GM21529 (cell line): Measurements from ENCODE around the gene TTC39B.
A peak's percentile ranks its signal among the peaks of the same experiment; 100 is the strongest.

Experiments used
- ATAC-seq: cut with Tn5 transposase; IDR thresholded peaks from one replicate; pipeline ENCODE4 v1.9.1; 2021; ENCODE audit not compliant: unreplicated experiment

TTC39B gene

DNA sequence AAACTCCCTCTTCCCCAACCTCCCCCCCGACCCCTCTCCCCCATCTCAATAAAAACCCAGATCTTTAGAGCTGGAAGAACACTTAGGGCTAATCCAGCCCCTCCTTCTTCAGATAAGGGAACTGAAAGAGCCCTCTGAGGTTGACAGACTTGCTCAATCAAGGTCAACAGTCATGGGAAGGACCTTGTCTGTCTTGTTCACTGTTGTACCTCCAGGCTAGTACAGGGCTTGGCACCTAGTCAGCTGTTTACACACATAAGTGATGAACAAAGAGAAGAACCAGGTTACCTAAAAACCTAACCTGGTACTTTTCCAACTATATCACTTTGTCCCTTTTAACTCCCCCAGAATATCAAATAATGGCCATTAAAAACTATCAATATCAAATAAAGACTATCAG is 2.4 kb downstream of the TTC39B start:
- ATAC-seq: peak; percentile 16

DNA sequence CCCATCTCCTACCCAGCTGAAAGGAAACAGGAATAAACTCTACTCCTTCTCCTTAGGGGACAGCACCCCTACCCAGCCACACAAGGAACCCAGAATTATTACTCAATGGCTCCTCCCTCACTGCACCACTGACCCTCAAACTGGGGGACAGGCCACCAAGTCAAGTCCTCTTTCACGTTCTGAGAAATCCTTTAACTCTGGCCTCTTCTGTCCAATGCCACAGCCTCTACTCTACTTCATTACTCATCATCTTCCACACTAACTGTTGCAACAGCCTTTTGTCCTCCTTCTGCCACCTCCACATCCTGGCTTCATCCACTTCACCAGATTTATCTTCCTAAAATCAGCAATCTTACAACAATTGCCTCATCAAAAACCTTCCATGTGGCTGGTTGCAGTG is 6.8 kb downstream of the TTC39B start:
- no peak for ATAC-seq

DNA sequence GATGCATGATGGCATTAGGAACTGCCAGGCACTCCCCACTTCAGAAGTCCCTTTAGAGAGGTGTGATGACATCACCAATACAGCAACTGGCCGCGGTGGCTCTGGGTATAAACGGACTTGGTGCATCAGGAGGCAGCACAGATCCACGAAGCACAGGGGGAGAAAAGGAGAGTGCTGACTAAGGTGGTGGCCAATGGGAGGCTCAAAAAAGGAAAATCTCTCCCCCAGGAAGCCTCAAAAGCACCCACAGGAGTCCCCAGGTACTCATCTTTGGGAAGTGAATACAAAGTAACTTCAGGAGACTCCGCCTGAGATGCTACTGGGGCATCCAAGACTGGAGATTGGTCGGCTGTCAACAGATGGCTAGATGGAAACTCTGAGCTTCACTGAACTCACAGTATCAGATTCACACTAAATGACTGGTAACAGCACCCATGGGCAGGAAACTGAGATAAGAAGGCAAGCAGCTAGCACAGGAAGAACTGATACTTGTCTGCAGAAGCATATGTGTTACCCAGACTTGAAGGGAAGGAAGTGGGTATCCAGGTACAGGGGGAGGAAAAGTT is 7.6 kb downstream of the TTC39B start:
- ATAC-seq: peak; percentile 78

DNA sequence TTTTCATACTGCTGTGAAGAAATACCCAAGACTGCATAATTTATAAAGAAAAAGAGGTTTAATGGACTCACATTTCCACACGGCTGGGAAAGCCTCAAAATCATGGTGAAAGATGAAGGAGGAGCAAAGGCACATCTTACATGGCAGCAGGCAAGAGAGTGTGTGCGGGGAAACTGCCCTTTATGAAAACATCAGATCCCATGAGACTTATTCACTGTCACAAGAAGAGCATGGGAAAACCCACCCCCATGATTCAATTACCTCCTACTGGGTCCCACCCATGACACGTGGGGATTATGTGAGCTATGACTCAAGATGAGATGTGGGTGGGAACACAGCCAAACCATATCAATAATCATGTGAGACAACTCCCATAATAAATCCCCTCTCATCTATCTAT is 8.7 kb downstream of the TTC39B start:
- no peak for ATAC-seq

DNA sequence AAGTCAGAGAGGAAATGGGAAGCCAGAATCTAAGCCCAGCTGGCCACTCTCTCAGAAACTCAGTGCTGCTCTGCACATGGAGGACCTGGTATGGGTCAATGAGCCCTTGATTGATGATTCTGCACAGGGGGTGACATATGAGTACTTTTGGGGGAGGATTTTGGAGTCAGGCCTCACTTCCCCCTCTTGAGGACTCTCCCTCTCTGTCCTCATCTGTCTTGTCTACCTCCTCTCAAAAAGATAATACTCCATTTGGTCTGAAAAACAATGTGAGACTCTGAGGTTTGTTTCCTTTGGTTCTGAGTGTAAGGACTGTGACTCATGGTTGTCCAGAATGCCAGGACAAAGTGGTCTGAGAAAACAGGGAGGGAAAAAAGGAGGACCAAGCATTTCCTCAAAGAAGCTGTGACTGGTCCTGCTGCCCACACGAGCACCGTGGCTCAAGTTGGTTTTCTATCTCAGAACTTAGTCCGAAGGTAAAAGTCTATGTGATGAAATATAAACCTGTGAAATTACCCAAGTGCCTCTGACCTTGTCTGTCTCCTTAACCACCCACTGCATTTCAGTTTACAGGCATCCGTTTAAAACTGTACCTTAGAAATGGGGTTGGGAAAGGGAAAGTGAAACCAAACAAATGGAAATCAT is 11.1 kb downstream of the TTC39B start:
- peak; percentile 36 for ATAC-seq

DNA sequence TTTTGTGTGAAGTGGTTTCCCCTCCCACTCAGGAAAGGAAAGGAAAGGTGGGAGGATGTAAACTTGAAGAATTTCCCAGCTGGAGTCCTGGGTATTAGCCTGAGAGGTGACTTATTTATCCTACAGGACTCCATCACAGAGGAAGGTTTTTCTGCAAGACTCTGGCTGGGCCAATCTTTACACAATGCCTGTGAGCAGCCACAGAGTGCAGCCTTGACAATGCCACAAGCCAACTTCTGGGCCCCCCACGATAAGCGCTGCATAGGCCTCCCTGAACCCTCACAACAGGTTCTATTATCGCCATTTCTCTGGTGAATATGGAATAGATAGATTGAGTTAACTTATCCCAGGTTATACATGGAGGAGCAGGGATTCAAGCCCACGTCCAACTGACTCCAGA is 12.4 kb downstream of the TTC39B start:
- ATAC-seq: no peak

DNA sequence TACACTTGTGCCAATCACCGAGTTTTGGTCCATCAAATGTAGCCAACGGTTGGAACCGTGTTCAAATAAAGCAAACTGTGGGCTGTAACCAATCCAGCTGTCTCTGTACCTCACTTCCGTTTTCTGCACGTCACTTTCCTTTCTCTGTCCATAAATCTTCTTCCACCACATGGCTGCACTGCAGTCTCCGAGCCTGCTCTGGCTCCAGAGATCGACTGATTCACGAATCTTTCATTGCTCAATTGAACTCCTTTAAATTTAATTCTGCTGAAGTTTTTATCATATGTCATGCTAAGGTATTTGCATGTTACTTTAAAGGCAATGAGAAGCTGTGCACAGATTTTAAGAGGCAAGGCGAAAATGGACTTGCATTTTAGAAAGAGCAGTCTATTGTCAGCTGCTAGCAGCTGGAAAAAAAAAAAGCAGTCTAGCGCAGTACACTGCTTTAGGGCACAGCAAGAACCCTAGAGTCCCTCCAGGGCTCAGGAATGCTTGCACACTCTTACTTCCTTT is 13.2 kb downstream of the TTC39B start:
- ATAC-seq: no peak

DNA sequence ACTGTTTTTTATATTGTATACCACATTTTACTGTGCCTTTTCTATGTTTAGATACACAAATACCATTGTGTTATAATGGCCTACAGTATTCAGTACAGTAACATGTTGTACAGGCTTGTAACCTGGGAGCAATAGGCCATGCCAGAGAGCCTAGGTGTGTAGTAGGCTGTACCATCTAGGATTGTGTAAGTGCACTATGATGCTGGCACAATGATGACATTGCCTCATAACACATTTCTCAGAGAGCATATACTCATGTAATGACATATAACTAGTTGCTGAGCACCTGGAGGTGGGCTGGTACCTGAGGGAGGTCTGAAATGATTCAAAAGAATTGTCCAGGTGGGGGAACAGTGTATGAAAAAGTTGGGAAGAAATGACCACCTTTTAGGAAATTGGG is 13.9 kb downstream of the TTC39B start:
- no peak for ATAC-seq

DNA sequence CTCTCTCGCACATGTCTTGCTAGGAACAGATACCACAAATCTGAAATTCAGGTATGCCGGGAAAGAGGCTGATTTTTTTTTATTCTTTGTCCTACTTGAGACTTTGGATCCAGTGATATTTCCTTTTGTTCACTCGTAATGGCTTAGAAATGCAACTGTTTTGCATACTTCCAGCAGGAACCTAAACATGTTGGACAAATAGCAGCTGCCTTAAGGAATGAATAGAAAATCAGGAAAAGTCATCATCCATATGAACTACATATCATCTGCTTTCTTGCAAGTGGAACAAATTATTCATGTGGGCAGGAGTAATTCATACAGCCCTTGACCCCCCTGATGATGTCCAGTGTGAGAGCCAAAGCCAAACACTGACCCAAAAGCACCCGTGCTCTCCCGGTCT is 17.4 kb downstream of the TTC39B start:
- ATAC-seq: no peak

DNA sequence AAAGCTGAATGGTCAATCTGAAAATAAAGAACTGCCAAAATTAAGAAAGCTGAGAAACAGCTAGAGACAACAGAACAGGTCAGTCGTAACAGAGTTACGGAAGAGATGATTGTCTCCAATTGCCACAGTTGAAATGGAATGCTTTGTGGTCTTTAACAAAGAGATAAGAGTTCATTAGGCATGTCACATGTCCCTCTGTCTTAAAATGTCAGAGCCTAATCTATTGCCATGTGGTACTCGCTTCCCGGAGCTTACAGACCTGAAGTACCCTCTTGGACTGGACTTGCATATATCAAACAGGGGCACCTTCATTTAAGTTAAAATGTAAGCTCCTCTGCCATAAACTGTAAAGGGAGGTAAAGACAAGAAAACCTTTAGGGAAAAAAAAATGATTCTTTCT is 19.7 kb downstream of the TTC39B start:
- ATAC-seq: no peak

DNA sequence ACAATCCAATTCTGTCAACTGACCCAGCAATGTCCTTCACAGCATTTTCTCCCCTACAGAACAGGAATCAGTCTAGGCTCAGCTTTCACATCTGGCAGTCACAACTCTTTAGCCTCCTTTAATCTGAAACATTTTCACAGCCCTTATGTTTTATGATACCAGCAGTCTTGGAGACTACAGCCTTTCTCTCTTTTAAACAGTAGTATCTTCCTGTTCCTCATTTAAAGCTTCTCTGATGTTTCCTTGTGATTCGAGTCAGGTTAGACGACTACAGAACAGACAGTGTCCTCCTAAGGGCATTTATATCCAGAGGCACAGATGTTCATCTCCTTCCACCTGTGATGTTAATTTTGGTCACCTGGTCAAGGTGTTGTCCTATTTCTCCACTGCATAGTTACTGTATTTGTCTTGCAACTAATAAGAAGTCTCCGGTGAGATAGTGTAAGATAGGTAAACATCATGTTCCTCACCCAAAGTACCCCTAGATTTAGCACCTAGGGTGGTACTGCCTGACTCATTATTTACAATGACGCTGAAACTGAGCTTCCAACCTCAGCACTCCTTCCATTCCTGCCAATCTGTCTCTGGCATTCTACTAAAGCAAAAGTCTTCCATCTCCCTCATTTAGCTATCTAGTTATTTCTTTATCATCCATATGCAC is 20.7 kb downstream of the TTC39B start:
- ATAC-seq: no peak

DNA sequence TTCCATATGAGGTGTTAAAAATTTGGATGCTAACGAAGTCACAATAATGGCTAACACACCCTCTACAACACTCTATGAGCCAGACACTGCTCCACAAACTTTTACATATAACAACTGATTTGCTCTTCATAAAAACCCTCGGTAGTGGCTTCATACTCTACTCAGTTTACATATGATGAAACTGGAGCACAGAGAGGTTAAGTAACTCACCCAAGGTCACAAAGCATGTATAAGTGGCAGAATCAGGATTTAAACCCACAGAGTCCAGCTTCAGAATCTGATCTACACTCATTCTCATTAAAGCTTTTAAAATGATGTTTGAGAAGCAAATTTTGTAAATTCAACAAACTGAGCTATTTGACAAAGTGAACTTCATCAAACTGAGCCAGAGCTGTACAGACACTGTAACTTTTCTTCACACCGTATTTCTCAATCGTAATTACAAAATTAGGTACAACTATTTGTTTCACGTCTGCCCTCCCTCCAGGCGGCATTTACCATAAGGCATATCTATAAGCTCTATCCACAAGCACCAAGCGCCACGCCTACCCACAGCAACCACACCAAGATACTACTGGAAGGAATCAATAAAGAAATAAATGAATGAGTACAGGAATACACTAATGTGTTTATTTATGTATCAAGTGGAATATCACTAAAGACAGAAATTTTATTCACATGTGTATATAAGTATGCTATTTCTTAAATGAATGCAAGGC is 24.3 kb downstream of the TTC39B start:
- no peak for ATAC-seq

DNA sequence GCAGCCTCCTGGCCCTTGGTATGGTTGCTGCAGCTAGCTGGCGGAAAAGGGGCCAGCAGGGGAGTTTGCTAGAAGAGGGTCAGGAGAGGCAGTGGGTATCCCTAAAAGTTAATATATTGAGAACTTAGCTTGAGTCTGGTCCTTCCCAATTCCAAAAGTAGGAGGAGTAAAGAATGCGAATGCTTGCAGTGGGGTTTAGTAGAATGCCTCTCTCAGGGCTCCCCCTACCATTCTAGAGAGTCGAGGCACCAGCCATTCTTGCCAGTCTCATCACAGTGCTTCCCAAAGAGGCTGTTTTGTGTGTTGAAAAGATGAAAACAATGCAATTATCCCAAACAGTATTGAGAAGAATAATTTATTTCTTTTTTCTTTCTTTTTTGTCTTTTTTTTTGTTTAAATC is 26.4 kb downstream of the TTC39B start:
- ATAC-seq: no peak

DNA sequence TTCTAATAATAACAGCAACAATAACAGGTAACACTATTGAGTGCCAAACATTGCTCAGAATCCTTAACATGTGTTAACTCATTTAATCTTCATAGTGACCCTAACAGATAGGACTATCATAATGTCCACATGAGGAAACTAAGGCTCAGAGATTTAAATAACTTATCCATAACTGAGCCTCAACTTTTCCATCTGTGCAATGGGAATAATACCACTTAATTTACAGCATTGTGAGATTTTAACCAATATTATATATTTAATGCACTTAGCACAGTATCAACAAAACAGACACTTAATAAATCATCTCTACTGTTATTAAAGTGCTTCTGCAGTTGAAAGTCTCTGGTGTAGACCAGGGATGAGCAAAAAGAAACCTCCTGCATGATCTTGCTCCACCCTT is 28.2 kb downstream of the TTC39B start:
- ATAC-seq: no peak

DNA sequence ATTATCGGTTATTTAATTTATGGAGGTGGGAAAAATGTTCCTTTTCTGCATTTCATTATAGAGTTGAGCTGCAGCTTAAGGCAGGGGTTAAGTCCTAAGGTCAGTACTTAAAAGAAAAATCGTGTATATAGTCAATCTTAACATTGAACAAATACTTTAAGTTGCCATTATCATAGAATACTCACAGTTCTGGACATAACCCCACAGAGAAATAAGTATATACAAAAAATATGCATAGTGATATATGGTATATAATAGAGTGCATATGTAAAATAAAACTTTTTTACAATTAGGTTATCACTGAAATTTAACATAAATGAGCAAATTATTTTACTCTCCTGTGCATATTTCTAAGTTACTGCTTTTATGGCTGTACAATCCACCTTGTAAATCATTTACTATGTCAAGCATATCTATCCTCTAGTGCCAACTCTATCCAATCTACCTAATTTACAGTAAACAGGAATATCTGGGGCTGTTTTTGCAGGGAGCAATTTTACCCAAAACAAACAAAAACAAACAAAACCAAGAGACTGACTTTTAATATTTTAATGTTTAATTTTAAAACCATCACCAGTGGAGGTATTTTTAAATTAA is 28.8 kb downstream of the TTC39B start:
- no peak for ATAC-seq

DNA sequence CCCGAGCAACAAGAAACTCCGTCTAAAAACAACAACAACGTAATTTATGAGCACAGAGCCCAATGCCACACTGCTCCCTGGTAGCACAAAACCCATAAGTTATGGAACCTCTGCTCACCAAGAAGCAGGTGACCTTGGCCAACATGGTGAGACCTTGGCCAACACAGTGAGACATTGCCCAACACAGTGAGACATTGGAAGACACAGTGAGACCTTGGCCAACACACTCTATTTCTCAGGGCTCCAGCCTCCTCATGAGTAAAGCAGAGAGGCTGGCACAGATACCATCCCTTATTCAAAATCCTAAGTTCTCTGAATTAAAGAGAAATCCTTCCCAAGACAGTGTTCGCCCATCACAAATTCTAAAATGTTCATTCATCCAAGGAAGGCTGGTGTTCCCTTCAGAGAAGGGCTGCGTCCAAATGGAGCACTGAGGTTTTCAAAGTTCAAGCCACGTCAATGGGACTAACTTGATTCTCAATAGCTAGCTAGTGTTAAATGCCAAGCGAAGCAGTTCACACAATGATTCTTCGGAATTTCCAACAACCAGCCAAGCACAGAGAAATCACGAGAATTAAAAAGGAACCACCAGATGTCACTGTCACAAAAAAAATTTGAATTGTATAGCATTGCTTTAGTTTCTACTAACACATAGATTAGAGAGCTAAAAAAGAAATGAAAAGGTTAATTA is 29.5 kb downstream of the TTC39B start:
- no peak for ATAC-seq

DNA sequence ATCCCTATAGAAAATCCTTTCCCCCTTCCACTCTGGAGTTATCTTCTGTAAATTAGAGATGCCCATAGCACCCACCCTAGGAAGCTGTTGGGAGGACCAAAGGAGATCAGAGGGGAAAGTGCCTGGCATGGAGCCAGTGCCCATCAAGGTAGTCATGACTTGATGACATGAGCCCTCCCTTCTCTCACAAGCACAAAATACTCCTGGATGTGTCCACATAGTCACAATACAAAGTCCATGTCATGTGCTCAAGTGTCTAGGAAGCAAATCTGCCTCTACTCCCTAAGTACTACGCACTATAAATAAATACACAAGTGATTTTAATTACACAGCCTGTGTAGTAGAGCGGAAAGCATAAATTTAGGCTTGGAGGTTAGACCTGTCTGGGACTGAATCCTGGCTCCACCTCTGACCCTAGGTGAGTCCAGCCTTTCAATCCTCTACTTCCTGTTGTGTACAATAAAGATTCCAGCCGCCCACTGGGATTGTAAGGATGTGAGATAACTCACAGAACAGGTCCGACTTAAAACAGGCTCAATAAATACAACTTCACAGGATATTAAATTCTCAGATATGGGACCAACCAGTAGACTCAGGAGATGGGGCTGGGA is 30.6 kb downstream of the TTC39B start:
- no peak for ATAC-seq

DNA sequence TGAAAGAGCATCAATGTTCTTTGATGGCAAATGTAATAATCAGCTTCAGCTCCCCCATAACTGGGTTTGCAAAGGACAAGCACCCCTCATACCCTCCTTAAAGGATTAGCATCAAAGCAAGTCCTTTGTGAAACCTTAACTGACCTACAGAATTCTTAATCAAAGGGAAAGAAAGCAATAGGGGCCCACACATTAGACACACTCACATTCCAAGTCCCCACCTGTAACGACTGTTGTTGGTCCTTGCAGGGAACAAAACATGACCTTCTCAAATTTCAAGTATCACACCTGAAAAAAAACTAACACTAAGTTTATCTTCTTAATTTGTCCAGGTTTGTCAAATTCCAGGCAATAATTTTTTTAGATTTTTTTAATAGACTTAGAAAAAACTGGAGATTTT is 32.6 kb downstream of the TTC39B start:
- no peak for ATAC-seq

DNA sequence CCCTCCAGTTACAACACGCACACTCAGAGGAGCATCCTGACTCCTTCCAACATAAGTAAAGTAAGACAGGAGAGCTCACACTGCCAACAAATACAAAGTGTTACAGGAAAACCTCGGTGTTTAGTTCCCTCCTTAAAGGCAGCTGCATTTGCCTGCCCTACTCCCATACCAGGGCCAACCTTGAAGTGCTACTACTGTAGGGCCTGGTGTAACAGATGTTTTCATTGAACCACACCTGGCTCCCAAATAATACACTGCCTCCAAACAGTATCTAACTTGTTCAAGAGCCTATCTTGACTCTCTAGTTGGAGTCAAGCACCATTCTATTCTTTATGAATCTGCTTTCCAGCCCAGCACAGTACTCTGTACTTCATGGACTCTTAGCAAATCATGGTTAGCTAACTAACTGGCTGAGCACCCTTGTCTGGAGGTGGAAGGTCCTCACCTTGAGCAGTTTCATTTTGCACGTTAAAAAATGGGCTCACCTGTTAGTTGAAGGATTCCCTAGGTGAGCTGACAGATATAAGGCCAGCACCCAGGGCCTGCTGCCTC is 34.6 kb downstream of the TTC39B start:
- no peak for ATAC-seq

DNA sequence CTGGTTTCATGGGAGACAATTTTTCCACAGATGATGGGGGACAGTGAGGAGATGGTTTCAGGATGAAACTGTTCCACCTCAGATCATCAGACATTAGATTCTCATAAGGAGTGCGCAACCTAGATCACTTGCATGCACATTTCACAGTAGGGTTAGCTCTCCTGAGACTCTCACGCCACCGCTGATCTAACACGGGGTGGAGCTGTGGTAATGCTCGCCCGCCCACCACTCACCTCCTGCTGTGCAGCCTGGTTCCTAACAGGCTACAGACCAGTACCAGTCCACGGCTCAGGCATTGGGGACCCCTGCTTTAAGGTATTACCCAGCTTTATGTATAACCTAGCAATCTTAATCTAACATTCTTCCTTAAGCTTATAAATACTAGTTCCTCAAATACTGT is 35.6 kb downstream of the TTC39B start:
- ATAC-seq: no peak
